Thoracic aorta (tissue), 2 donors: ENCODE results near the gene IFT57. TPM values are rescaled to one million over a fixed set of nuclear protein-coding genes. Genes with fewer than 3 reads are reported as not detected.

ENCODE experiments used
- ATAC-seq: fragments of 150-250 bp; one replicate; pipeline ENCODE4 v1.8.0; 2017; ENCODE audit warnings: low read depth; ENCODE audit not compliant: insufficient number of reproducible peaks, low FRiP score
- DNase-seq: peaks from one replicate; pipeline ENCODE4 v3.0.0-alpha.2; 2020; ENCODE audit warnings: low spot score
- H3K27ac ChIP-seq, 2 donors: fragments of 200-600 bp; sonication (generic); 1 replicate in 1 of 2; 2 replicates in 1 of 2; pipeline ENCODE4 v1.5.1; 2016; ENCODE audit warnings: mild to moderate bottlenecking in 2 of 2, moderate library complexity in 2 of 2
- H3K27me3 ChIP-seq: fragments of 200-600 bp; sonication (generic); replicated peaks from 2 replicates; pipeline ENCODE4 v1.6.0; 2016; ENCODE audit warnings: mild to moderate bottlenecking; ENCODE audit not compliant: insufficient read depth
- H3K36me3 ChIP-seq: fragments of 200-600 bp; sonication (generic); one replicate; pipeline ENCODE4 v1.5.1; 2016
- H3K4me1 ChIP-seq, 2 donors: fragments of 200-600 bp; sonication (generic); 1 replicate in 1 of 2; 2 replicates in 1 of 2; pipeline versions ENCODE4 v1.5.1 to v1.6.0; 2016; ENCODE audit warnings: low read depth in 2 of 2, mild to moderate bottlenecking in 1 of 2; ENCODE audit not compliant: control insufficient read depth in 1 of 2
- H3K4me3 ChIP-seq: fragments of 200-600 bp; sonication (generic); 2 replicates; pipeline ENCODE4 v1.5.1; 2016; ENCODE audit warnings: mild to moderate bottlenecking
- H3K9me3 ChIP-seq: fragments of 200-600 bp; sonication (generic); 2 replicates; pipeline ENCODE4 v1.5.1; 2016
- CTCF ChIP-seq: fragments of 200-600 bp; sonication (generic); IDR thresholded peaks from one replicate; pipeline ENCODE4 v1.5.1; 2019; ENCODE audit warnings: antibody characterized with exemption
- total RNA-seq, 2 donors: library from RNA; depleted of rRNA; stranded (reverse); fragments of >200 nt; gene quantifications; one replicate each; pipeline versions ENCODE4 v1.1.0 to v1.2.3, GENCODE V29; 2016

The IFT57 gene
- total RNA-seq, 2 donors from 2014 or later: 35.7 to 41.1 TPM

- ATAC-seq (no peak), DNase-seq (no peak)
- Histone ChIP-seq H3K4me3 (no peak overlapping the region), H3K27me3 (no peaks in the 10 kb centered on the region), H3K9me3 (no peaks in the 10 kb centered on the region), H3K36me3 (no peaks in the 10 kb centered on the region), H3K27ac (no peak overlapping the region), H3K4me1 (no peaks in the 10 kb centered on the region)
- no peak for TF ChIP-seq CTCF
Observed at GRCh38 chr3:108110934-108111333, 111.3 kb downstream of the IFT57 start.

Other genes starting within 250 kb of the IFT57 start
- 10 to 100 TPM; 70.1 to 80.4 TPM for gene CD47, start 131.4 kb downstream of the IFT57 start, total RNA-seq
- gene HHLA2, start 74.1 kb upstream of the IFT57 start, total RNA-seq: not detected